Activated naive CD8-positive, alpha-beta T cell treated with anti-CD3 and anti-CD28 coated beads for 36 hours (primary cell): Measurements from ENCODE around the gene KIAA0753. TPM values are rescaled to one million over a fixed set of nuclear protein-coding genes. Genes with fewer than 3 reads are reported as not detected.
A peak's percentile ranks its signal among the peaks of the same experiment; 100 is the strongest.
"Not testable (repeated sequence)": the region's sequence is repeated elsewhere in the genome, so short reads cannot be mapped to it uniquely, and the experiment has no call there.

Experiments used
- DNase-seq: peaks from one replicate; pipeline ENCODE4 v3.0.0; 2021
- H3K27ac Mint-ChIP-seq: one replicate; pipeline ENCODE4 v1.8.0; 2022; ENCODE audit warnings: mild to moderate bottlenecking, moderate library complexity, mixed read lengths
- H3K27me3 Mint-ChIP-seq: one replicate; pipeline ENCODE4 v1.8.0; 2022; ENCODE audit warnings: mild to moderate bottlenecking, mixed read lengths
- H3K36me3 Mint-ChIP-seq: one replicate; pipeline ENCODE4 v1.8.0; 2021; ENCODE audit warnings: mild to moderate bottlenecking, mixed read lengths
- H3K4me1 Mint-ChIP-seq: one replicate; pipeline ENCODE4 v1.8.0; 2021; ENCODE audit warnings: mixed read lengths
- H3K4me3 Mint-ChIP-seq: one replicate; pipeline ENCODE4 v1.8.0; 2022; ENCODE audit warnings: mild to moderate bottlenecking, moderate library complexity, mixed read lengths
- H3K9me3 Mint-ChIP-seq: one replicate; pipeline ENCODE4 v1.8.0; 2022; ENCODE audit warnings: mixed read lengths
- total RNA-seq, 2 experiments: library from RNA; stranded (reverse); gene quantifications; one replicate each; pipeline ENCODE4 v1.2.3, GENCODE V29; 2021

KIAA0753 gene
- total RNA-seq, 2 experiments from 2014 or later, result 14.8 to 15.8 TPM

DNA sequence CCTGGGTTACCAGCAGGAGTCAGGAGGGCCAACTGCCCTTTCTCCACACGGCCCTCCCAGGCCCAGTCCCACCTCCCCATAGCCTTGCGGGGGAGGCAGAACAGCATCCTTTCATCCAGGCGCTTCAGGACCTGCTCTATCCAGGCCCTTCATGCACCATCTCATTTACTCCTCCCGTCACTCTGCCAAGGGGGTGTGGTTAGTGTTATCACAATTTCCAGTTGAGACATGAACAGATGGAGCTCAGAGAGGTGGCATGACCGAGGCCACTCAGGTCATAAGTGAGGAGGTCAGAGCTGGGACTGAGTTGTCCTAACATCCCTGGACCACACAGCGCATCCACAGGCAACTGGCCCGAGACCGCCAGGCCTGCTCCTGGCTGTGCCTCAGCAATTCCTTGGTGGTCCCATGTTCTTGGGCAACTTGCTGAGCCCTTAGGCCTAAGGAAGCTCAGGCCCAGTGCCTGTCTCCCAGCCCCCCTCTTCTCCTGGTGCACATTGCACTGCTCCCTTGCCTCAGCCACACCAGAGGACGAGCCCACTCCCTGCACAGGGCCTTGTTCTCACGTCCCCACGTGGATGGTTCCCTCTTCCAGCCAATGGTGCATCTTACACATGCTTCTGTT is 34.8 kb upstream of the KIAA0753 start:
- H3K4me3 Mint-ChIP-seq, result no peak overlapping the region
- no peaks in the 10 kb centered on the region for H3K36me3 Mint-ChIP-seq
- H3K27me3 Mint-ChIP-seq, result peaks cover 19% of the 10 kb centered on the region

DNA sequence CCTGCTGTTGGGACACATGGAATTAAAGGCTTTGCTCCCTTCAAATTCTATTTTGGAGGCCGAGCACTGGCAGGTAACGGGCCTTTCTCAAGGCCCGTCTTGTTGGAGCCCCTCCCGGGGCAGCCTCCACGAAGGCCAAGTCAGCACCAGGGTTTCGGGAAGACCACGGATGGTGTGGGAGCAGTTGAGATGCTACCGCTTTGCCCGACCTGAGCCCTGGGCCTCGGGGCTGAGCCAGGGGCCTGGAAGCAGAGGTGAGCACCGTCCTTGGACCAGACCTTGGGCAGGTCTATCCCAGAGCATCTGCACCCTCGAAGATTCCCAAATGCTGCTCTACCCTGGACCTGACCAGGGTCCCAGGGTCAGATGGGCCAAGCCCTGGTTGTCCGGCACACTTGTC is 34.1 kb upstream of the KIAA0753 start:
- peaks cover 4% of the 10 kb centered on the region for H3K4me1 Mint-ChIP-seq
- H3K27ac Mint-ChIP-seq, result no peak overlapping the region
- H3K4me3 Mint-ChIP-seq, result no peak overlapping the region
- peaks cover 16% of the 10 kb centered on the region for H3K27me3 Mint-ChIP-seq
- no peaks in the 10 kb centered on the region for H3K9me3 Mint-ChIP-seq
- no peaks in the 10 kb centered on the region for H3K36me3 Mint-ChIP-seq
- no peak for DNase-seq

More for the DNA sequence above, 34.8 kb upstream of the KIAA0753 start:
- Mint-ChIP-seq H3K9me3 (no peaks in the 10 kb centered on the region), H3K4me1 (peaks cover 4% of the 10 kb centered on the region), H3K27ac (no peak overlapping the region)
- DNase-seq, result no peak

DNA sequence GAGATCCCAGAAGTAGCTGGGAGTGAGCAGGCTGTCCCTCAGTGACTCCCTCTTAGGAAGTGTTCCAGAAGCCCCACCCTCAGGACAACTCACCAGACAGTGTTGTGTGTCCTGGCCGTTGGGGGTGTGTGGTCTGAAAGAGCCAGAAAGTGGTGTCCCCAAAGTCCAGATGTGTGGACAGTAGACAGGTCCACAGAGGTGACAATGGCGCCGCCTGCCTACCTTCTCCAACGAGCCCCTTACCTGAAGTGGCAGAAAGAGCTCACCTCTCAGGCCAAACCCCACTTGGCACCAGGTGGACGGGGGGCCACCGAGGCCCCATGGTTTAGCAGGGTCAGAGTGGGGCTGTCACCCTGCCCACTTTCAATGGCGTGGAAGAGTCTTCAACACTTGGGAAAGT is 30.9 kb upstream of the KIAA0753 start:
- Mint-ChIP-seq H3K27me3 (no peaks in the 10 kb centered on the region), H3K4me1 (peaks cover 6% of the 10 kb centered on the region), H3K36me3 (no peaks in the 10 kb centered on the region), H3K9me3 (no peaks in the 10 kb centered on the region), H3K4me3 (no peak overlapping the region), H3K27ac (no peak overlapping the region)
- no peak for DNase-seq

DNA sequence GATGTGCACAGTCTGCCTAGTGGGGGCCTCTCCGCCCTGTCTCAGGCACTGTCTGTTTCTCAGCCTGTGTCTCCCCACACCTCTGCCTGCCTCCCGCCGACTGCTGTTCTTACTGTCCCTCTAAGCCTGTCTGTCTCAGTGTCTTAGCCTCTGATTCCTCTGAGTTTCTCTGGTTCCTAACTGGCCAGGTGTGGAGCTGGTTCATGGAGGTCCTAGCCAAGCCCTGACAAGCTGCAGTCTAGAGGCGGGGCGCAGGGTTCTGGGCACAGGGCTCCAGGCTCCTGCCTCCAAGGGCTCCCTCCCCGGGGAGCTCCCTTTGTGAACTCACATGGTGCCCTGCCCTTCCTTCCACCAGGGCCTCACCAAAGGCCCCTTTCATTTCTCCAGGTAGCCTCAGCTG is 30.5 kb upstream of the KIAA0753 start:
- H3K4me1 Mint-ChIP-seq, result peaks cover 6% of the 10 kb centered on the region

GRCh38 chr17:6670571-6670970 is 30.1 kb upstream of the KIAA0753 start:
- Mint-ChIP-seq H3K36me3 (no peaks in the 10 kb centered on the region), H3K9me3 (no peaks in the 10 kb centered on the region), H3K4me3 (no peak overlapping the region), H3K4me1 (peaks cover 6% of the 10 kb centered on the region), H3K27me3 (no peaks in the 10 kb centered on the region), H3K27ac (no peak overlapping the region)
- no peak for DNase-seq

More for the DNA sequence above, 30.5 kb upstream of the KIAA0753 start:
- no peak for DNase-seq
- Mint-ChIP-seq H3K4me3 (no peak overlapping the region), H3K36me3 (no peaks in the 10 kb centered on the region), H3K9me3 (no peaks in the 10 kb centered on the region), H3K27me3 (no peaks in the 10 kb centered on the region), H3K27ac (no peak overlapping the region)

DNA sequence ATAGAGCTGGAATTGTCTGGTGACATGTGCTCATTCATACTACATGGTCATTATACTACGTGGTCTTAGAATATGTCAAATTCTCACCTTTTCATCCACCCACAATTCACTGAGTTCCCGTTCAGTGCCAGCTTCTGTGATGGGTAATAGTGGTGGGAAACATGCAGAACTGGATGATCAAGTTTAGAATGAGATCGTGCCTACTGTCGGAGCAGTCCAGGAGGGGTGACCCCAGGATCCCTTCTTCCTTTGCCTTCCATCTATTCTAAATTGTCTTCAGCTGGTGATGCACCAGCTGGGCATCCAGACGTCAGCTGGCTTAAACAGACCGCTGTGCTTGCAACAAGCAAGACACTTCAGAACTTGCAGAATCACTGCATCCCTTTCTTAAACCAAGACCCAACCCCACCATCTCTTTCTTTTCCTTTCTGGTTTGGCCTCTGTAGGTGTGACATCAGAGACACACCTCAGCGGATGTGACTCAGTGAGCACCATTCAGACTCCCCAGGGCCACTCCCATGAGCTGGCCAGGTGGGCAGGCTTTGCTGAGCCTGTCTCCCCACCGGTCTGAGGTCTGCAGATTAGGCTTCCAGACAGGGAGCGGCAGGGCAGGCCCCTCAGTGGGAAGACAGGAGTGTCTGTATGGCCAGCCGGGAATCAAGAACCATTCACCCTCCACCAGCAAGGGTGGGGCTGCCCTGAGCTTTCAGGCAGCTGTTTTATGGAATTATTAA is 29.1 kb upstream of the KIAA0753 start:
- peaks cover 6% of the 10 kb centered on the region for H3K4me1 Mint-ChIP-seq
- H3K36me3 Mint-ChIP-seq, result no peaks in the 10 kb centered on the region
- DNase-seq, result no peak
- H3K9me3 Mint-ChIP-seq, result no peaks in the 10 kb centered on the region
- no peak overlapping the region for H3K4me3 Mint-ChIP-seq
- H3K27me3 Mint-ChIP-seq, result no peaks in the 10 kb centered on the region
- H3K27ac Mint-ChIP-seq, result no peak overlapping the region

DNA sequence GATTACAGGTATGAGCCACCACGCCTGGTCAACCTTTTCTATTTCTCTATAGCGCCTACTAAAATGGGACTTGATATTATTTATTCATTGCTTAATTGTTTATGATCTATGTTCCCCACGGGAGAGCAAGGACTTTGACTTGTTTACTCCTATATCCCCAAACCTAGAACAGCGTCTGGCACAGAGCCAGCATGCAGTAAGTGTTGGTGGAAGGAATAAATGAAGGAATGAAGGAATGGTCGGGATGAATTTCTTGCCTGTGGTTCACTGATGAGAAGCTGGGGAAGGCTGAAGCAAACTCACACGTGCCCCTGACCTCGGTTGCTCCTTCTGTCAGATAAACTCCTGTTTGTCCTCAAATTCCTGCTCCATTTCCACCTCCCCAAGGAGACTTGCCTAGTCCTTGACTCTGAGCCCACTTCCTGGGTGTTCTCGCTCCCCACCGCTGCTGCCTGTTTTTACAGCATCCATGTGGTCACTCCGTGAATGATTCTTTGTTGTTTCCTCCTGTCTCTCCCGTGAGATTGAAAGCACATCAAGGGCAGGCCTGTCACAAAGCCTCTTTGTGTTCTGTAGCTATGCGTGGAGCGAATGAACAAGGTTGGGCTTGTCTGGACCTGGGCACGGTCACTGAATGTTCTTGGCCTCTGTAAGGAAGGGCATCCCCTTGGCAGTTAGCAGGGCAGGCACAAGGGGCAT is 28.4 kb upstream of the KIAA0753 start:
- no peaks in the 10 kb centered on the region for H3K36me3 Mint-ChIP-seq
- H3K4me3 Mint-ChIP-seq, result no peak overlapping the region
- no peak overlapping the region for H3K27ac Mint-ChIP-seq
- no peaks in the 10 kb centered on the region for H3K9me3 Mint-ChIP-seq
- peaks cover 6% of the 10 kb centered on the region for H3K4me1 Mint-ChIP-seq
- no peak for DNase-seq
- H3K27me3 Mint-ChIP-seq, result no peaks in the 10 kb centered on the region

GRCh38 chr17:6668219-6668618 is 27.7 kb upstream of the KIAA0753 start:
- peaks cover 6% of the 10 kb centered on the region for H3K4me1 Mint-ChIP-seq
- no peaks in the 10 kb centered on the region for H3K27me3 Mint-ChIP-seq
- DNase-seq, result no peak
- no peak overlapping the region for H3K27ac Mint-ChIP-seq
- H3K4me3 Mint-ChIP-seq, result no peak overlapping the region
- no peaks in the 10 kb centered on the region for H3K9me3 Mint-ChIP-seq
- H3K36me3 Mint-ChIP-seq, result no peaks in the 10 kb centered on the region

DNA sequence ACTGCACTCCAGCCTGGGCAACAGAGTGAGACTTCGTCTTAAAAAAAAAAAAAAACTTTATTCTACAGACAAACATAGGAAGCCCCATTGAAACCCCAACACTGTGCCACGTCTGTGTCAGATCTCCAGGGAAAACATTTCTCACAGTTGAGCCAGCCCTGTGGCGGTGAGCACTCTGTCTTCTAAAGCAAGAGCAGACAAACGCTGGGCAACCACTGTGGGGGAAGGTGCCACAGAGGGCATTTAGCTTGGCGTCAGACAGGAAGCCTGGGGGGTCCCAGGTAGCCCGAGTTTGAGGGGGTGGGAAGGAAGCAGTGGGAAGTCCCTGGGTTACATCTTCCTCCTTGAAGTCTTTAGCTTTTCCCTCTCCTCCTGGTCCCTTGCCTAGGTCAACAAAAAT is 27.0 kb upstream of the KIAA0753 start:
- Mint-ChIP-seq H3K27ac (no peak overlapping the region), H3K4me1 (peaks cover 6% of the 10 kb centered on the region), H3K36me3 (no peaks in the 10 kb centered on the region), H3K27me3 (no peaks in the 10 kb centered on the region), H3K9me3 (no peaks in the 10 kb centered on the region), H3K4me3 (no peak overlapping the region)
- no peak for DNase-seq

- no peak overlapping the region for H3K4me3 Mint-ChIP-seq
- H3K27ac Mint-ChIP-seq, result no peak overlapping the region
- H3K36me3 Mint-ChIP-seq, result no peaks in the 10 kb centered on the region
- no peak for DNase-seq
- peaks cover 7% of the 10 kb centered on the region for H3K4me1 Mint-ChIP-seq
- no peaks in the 10 kb centered on the region for H3K27me3 Mint-ChIP-seq
- no peaks in the 10 kb centered on the region for H3K9me3 Mint-ChIP-seq
Measured at GRCh38 chr17:6666557-6666956, 26.0 kb upstream of the KIAA0753 start.

DNA sequence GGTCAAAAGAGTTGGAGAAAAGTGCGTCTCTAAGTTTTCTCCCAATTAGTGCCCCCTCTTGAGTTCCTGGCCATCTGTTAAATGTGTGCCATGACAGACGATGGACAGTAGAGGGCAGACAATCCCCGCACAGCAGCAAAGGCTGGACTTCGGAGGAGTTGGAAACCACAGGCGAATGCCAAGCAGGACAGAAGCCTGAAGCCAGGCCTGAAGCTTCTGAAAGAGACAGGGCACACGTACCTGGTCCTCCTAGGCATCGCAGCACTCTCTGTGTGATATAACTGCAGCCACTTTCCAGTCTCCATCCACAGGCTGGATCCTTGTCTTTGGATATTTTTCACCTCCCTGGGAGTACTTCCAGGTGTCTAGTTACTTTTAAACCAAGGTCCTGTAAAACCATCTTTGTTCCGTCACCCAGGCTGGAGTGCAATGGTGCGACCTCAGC is 25.6 kb upstream of the KIAA0753 start:
- no peaks in the 10 kb centered on the region for H3K9me3 Mint-ChIP-seq
- no peaks in the 10 kb centered on the region for H3K36me3 Mint-ChIP-seq
- peak; percentile 44 for DNase-seq
- no peak overlapping the region for H3K4me3 Mint-ChIP-seq
- no peak overlapping the region for H3K27ac Mint-ChIP-seq
- no peaks in the 10 kb centered on the region for H3K27me3 Mint-ChIP-seq
- H3K4me1 Mint-ChIP-seq, result peaks cover 11% of the 10 kb centered on the region

GRCh38 chr17:6663200-6663599 is 22.7 kb upstream of the KIAA0753 start:
- peaks cover 22% of the 10 kb centered on the region for H3K4me1 Mint-ChIP-seq
- not testable (repeated sequence) for DNase-seq, H3K27me3 Mint-ChIP-seq

DNA sequence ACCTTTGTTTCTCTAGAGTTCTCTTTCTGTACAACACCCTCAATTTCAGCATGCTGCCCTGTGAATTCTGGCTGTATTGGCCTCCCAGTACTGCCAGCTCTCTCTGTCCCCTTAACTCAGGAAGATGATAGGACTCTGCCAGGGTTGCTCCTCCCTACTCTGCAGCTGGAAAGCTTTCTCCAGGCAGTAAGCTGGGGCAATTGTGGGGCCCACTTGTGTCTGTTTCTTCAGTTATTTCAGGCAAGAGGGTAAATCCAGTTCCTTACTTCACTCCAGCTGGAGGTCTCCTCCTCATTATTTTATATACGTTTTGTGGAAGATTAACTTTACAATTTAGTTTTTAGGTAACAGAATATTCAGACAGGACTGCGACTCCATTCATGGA is 20.9 kb upstream of the KIAA0753 start:
- H3K9me3 Mint-ChIP-seq, result no peaks in the 10 kb centered on the region
- H3K4me3 Mint-ChIP-seq, result no peak overlapping the region
- no peak for DNase-seq
- H3K36me3 Mint-ChIP-seq, result peaks cover 4% of the 10 kb centered on the region
- no peak overlapping the region for H3K27ac Mint-ChIP-seq
- H3K4me1 Mint-ChIP-seq, result peaks cover 24% of the 10 kb centered on the region
- no peaks in the 10 kb centered on the region for H3K27me3 Mint-ChIP-seq

More at GRCh38 chr17:6663200-6663599, 22.7 kb upstream of the KIAA0753 start:
- H3K36me3 Mint-ChIP-seq, H3K9me3 Mint-ChIP-seq, H3K4me3 Mint-ChIP-seq, H3K27ac Mint-ChIP-seq: not testable (repeated sequence)

DNA sequence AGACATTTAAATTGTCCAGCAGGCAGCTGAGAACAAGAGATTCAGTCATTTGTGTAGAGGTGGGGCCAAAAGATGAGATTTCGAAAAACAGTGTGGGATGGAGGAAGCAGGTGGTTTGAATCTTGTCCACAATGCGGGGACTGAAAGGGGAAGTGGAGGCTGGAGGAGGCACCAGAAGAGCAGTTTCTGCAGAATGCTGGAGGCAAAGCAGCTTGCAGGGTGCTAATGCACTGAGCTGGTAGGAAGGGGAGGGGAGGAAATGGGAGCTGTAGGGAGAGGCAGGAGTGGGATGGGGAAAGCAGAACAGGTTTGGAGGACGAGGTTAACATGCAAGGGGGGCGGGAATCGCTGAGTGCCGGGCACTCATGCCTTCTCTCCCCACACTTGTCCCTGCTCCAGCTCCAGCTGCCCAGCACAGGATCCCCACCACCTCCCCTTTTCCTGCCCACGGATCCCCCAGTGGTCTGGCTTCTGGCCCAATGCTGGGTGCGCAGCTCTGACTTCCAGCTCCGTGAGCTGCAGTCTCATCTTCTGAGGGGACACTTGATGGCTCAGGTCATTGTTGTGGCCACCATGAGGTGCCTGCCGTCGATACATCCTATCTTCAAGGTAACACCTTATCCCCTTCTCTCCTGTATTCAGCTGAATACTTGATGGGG is 20.4 kb upstream of the KIAA0753 start:
- H3K4me3 Mint-ChIP-seq, result peak overlapping the region; percentile 6
- peaks cover 4% of the 10 kb centered on the region for H3K36me3 Mint-ChIP-seq
- no peaks in the 10 kb centered on the region for H3K9me3 Mint-ChIP-seq
- H3K27ac Mint-ChIP-seq, result no peak overlapping the region
- no peaks in the 10 kb centered on the region for H3K27me3 Mint-ChIP-seq
- DNase-seq, result no peak
- H3K4me1 Mint-ChIP-seq, result peaks cover 24% of the 10 kb centered on the region

DNA sequence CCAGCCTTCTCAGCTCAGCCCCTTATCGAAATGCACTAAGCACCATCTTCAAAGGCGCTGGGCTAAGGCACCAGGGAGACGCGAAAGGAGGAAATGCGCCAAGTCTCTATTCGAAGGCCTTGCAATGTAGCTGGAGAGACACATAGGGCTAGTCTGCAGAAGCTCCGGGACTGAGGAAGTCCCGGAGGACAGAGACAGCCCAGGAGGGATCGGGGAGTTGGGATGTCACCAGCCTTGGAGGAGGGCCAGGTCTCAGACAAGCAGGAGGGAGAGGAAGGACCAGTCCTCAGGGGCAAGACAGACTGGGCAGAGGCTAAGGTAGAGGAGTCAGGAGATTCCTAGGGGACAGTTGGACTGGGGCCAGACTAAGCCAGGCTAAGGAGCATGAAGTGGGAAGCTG is 19.6 kb upstream of the KIAA0753 start:
- Mint-ChIP-seq H3K4me1 (peaks cover 30% of the 10 kb centered on the region), H3K27ac (no peak overlapping the region), H3K4me3 (no peak overlapping the region), H3K36me3 (peaks cover 5% of the 10 kb centered on the region), H3K9me3 (no peaks in the 10 kb centered on the region), H3K27me3 (peaks cover 7% of the 10 kb centered on the region)
- no peak for DNase-seq
